Measurements from ENCODE around the gene DDC.

- TF ChIP-seq EZH2 (IDR thresholded peaks at IDR 0.05; ENCODE audit: low read depth) (no peak), CTCF (conservative IDR thresholded peaks at IDR 0.05) (no peak)
Observed at GRCh38 chr7:50552139-50552538, 13.1 kb downstream of the DDC start.

Measured in PC-9 (cell line).